ENCODE measurements around the gene SLC7A14.

Gene SLC7A14

DNA sequence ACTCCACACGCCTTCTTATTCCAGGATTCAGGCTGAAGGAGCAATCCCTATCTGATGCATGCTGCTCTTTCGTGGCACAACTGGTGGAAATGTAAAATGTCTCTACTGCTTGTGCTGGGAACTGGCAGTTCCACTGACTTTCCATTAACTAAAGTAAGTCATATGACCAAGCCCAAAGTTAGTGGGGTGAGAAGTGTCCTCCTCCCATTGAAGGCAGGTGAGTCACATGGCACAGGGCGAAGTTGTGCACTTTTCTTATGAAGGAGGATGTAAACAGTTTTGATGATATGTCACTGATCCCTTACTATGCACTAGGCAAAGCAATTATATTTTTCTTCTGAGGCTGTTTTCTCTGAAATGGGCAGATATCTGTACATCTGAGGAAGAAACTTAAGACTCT is 51.6 kb downstream of the SLC7A14 start:
- ATAC-seq: no peak
- no peak for DNase-seq

DNA sequence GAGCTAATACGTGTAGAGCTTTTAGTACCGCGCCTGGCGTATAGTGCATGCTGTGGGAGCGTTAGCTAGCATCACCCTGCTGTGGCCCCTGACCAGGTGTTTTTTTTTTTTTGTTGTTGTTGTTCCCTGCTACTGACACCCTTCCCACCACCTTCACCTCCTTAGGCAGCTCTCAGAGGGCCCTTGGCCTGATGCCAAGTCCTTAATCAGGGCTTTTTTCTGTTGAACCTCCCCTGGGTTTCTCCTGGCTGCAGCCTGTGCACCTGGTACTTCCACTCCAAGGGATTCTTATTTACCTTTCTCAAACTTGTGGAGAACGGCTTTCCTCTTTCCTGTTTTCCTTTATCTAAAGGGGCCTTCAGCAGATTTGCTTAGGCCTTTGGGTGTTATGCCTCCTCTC is 53.3 kb downstream of the SLC7A14 start:
- no peak for DNase-seq
- no peak for ATAC-seq

DNA sequence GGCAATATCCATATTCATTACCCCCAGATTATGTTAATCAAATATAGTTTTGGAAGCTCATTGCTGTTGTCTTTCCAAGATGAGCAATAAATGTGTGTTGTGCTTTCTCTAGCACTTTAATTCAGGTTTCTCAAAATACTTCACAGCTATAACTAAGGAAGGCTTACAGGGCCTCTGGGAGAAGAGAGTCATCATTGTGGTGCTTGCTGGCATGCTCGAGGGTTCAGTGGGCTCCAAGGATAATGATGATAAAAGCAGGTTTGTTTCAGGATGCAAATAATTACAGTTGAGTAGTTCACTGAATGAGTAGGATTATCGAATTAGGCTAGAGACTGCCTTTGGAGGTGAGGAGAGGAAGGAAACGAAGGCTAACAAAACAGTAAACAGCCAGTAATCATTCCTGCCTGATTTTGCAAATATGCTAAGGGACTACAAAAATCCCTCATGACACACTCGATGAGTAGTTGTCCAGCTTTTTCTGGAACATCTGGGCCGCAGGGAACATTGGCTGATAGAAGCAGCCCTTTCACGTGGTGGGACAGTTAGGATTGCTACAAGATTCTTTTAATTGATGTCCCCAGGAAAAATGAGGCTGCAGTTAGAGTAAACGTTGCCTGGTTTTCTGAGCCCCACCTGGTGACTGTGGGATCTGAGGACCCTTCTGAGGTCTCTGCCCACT is 54.1 kb downstream of the SLC7A14 start:
- ATAC-seq: no peak
- no peak for DNase-seq

DNA sequence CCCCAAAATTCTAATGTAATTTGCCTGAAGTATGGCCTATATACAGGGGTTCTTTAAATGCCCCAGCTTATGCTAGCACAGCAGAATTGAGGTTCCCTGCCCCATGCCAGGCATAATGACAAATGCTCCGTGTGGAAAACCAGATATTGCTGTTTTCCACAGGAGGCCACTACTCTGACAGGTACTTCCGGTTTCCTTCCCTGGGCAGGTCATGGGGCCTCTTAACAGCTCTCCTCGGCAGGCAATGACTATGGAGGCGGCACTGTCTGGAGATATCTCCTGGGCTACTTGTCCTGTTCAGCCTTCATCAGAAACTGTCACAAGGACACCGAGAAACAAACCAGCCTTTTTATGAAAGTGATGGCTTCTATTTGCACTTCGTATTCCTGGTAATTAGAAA is 54.8 kb downstream of the SLC7A14 start:
- DNase-seq: no peak
- ATAC-seq: no peak

DNA sequence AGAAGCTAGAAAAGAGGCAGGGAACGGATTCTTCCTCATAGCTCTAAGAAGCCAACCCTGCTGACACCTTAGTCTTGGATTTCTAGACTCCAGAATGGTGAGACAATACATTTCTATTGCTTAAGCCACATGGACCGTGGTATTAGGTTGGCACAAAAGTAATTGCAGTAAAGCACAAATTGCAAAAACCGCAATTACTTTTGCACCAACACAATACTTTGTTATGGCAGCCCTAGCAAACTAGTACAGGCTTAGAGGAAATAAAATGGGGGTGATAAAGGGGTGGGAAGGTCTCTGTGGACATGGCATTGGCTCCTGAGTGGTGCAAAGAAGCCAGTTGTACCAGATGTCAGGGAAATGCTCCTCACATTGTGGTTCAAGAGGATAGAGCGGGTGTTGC is 56.0 kb downstream of the SLC7A14 start:
- DNase-seq (no peak), ATAC-seq (no peak)

DNA sequence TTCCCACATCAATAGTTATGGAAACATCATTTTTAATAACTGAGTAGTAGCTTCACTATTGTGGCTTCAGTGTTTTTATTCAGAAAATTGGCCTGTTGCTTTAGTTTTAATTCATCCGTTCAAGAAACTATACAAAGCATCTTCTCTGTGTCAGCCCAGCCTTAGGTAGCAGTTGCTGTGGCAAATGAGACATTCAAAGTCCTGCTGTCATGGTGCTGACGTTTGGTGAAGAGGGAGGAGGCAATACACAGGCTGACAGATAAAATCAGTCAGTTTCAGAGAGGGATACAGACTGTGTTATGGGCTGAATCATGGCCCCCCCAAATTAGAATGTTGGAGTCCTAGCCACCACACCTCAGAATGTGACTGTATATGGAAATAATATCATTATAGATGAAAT is 56.5 kb downstream of the SLC7A14 start:
- ATAC-seq (no peak), DNase-seq (no peak)

DNA sequence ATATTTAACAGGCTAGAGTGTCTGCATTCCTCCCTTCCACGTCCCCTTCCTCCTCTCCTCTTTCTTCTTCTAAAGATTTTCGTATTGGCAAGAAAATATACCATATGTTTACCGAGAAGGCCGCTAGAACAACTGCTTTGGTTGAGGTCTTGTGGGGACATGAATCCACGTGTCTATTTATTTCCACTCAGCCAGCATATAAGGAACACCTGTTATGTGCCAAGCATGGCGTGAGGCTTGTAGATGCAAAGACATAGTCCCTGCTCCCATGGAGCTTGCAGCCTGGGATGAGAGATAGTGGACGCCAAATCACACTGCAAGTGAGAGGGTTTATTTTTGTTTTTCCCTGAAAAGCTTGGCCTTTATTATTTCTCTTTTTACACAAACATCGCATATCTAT is 57.1 kb downstream of the SLC7A14 start:
- ATAC-seq: no peak
- DNase-seq: no peak

DNA sequence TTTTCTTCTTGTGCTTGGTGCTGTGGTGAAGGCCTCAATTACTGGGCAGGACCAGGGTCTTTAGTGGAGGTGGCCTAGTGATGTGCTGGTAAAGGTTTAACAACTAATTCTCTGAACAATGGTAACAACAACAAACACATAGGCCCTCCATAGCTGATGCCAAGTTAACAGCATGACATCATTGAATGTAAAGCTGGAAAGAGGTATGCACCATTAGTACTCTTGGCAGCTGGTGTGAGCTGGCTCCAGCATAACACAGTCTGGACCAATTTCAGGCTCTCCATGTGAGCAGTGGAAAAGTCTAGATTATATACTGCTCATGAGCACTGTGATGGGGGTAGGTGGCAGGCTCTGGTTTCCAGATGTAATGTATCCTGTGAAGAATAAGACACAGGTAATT is 61.8 kb downstream of the SLC7A14 start:
- DNase-seq (no peak), ATAC-seq (no peak)

DNA sequence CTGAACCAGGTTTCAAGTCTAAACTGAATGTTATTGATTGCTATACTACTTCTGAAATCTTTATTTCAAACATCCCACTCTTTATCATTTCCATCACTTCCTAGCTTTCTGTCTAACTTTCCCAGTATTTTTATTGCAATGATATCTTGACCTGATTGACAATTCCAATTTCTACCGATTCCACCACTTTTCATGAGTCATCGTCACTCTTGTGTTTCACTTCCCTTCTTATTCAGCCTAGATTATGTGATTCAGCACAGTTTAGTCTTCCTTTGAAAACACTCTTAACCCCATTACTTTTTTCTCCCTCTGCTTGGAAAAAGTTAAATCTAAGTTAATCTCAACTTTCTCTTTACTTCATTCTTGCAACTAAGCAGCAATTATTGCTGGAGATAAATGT is 62.6 kb downstream of the SLC7A14 start:
- ATAC-seq: no peak

DNA sequence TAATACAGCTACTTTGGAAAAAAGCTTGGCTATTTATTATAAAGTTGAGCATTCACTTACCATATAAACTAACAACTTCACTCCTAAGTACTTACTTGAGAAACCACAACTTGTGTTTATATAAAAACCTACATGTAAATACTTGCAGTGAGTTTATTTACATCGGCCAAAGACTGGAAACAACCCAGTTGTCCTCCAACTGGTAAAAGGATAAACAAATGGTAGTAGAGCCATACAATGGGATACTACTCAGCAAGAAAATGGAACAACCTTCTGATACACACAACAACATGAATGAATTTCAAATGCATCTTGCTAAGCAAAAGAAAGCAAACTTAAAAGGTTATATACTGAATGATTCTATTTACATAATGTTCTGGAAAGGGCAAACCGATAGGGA is 63.7 kb downstream of the SLC7A14 start:
- ATAC-seq (no peak), DNase-seq (no peak)

More for the DNA sequence above, 62.6 kb downstream of the SLC7A14 start:
- DNase-seq: no peak

DNA sequence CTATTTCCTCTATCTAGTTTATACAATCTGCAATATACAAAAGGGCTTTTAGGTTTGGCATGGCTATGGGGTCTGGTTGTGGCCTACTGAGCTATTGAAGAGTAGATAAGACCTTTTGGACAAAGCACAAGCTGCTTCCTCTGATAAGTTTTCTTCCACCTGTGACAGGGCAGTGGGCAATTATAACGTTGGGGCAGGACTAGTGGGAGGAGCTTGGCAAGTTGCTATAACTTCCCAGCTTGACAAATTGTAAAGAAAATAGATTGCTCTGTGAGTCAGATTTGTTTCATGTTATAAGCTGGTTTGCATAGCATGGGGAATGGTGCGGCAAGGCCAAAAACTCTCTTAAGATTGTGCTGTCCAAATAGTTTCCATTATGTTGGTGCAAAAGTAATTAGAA is 64.9 kb downstream of the SLC7A14 start:
- ATAC-seq (no peak), DNase-seq (no peak)

DNA sequence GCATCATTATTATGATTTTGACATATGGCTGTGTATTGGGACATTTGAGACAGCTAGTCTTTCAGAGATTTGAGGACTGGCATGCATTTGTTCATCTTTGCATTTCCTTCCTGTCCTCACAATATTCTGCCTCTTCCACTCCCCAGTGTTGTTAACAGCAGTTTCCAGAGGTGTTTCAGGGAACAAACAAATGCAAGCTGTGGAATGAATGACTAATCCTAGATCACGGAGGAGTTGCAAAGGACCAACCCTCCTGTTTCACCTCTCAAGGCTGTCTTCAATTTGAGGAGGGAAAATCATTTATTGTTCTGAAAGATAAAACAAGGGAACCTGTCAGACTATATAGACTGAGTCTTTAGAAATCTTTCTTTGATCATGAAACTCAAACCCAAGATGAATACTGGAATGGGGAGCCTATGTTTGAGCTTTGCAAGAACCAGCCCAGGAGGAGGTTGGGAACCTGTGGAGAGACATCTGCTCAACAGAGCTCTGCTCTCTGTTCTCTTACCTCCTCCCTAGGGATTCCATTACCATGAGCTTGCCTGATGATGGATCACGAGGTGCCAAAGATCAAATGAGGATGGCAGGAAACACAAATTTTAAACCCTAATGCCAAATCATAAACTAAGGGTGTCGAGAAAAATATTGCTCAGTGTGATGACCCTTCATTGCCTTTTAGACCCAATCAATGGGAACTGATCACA is 68.5 kb downstream of the SLC7A14 start:
- ATAC-seq (no peak), DNase-seq (no peak)

DNA sequence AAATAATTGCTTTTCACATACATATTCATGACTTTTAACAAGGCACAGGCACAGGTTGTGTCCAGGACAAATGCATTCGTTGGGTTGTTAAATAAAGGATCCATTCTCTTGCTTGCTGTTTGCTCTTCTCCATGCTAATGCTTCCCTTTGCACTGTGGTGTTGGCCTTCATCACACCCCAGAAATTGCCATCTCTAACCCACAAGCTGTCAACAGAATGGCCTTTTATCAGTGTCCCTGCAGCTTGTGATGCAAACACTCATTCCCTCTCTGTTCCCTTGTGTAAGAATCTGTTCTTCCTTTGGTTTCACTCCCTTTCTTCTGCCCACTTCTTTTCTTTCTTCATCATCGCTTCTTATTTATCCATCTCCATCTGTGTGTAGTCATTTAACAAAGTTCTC is 72.2 kb downstream of the SLC7A14 start:
- DNase-seq (no peak), ATAC-seq (no peak)

DNA sequence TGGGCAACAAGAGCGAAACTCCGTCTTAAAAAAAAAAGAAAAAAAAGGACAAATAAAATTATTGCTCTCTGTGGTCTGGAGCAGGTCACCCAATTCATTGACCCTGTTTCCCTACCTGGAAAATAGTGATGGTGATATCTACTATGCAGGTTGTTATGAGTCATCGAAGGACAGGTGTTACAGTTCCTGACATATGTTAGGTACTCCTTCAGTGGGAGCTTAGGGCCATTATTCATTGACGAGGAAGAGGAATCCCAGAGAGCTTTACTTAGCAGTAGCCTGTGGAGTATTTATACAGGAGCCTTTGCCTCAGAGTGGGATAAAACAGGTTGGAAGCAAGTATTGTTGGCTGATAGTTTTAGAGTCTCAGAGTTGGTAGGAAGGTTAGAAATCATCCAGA is 74.5 kb downstream of the SLC7A14 start:
- ATAC-seq: no peak

DNA sequence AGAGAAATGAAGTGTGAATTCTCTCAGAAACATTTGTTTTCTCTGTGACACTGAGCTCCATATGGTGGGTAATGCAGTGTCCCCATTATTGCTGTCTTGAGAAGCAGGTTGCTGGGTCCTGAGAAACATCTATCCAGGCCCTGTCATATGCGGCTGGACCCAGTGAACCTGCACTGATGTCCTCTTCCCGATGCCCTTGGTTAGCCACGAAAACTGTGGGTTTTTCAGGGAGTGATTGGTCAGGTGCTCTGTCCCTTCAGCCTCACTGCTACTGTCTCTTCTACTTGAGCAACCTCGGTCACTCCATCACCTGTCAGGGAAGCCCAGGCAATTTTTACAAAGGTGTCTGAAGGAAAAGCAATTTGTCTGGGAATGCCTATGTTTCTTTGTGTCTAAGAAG is 77.0 kb downstream of the SLC7A14 start:
- DNase-seq: no peak
- no peak for ATAC-seq

More for the DNA sequence above, 74.5 kb downstream of the SLC7A14 start:
- no peak for DNase-seq

DNA sequence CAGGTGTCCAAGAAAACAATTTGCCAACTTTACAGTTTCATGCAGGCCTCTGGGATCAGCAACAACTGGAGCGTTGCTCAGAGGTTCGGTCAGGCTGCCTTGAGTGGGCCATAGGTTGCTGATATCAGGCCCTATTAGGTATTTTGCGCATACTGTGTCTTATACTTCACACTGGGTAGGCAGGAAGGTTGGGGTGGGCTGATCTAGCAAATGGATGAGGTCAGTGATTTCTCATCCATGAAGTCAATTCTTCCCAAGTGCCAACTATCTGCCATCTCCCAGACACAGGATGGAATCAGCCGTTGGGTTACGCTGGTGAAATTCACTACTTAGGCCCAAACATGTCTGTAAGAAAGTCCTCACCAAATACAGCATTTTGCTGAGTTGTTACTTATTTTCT is 77.6 kb downstream of the SLC7A14 start:
- DNase-seq: no peak
- ATAC-seq: no peak

DNA sequence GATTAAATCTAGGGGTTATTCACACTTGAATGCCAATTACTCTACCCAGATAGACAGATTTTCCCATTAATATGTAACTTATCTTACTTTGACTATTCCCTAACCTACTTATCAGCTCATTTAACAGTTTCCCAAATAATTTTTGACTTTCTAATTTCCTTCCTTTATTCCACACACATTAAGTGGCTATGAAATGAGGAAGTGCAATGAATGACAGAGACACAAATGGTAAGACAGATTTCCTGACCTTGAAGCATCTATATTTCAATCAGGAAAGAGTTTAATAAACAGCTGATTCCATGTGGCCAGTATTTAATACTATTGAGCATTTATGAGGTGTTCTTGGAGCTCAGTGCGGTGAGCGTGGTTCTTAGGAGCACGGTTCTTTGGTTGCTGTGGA is 78.8 kb downstream of the SLC7A14 start:
- DNase-seq (no peak), ATAC-seq (no peak)

DNA sequence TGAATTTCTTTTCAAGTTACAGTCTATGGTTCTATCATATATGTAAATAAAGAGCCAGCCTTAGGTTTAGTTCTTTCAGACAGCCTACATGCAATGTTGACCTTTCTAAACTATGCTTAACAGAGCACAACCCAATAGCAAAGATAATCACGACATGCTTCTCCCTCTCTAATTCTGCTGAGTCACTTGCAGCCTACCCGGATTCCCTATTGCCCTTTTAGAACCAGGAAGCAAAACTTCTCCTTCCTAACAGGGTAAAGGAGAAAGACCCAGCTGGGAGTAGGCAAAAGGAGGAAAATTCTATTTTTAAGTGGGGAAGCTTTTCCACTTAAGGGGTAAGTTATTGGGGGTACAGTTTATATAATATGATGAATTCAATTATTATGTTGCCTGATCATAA is 79.3 kb downstream of the SLC7A14 start:
- no peak for DNase-seq

DNA sequence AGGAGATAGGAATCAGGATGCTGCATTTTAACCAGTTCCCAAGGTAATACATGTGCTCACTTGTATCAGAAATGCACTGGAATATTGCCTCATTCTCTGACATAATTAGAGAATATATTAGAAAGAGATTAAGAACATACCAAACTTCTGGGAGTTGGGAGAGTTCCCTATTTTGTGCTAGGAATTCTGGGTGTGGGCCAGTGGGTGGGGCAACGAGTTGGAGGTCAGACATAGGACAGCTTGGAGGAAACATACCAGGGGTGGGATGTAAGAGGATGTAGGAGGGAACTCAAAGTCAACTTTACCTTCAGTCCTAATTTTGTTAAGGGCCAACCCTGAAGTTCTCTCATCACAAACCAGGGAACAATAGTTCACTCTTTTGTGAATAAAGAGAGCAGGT is 83.6 kb downstream of the SLC7A14 start:
- no peak for ATAC-seq

More for the DNA sequence above, 79.3 kb downstream of the SLC7A14 start:
- no peak for ATAC-seq

DNA sequence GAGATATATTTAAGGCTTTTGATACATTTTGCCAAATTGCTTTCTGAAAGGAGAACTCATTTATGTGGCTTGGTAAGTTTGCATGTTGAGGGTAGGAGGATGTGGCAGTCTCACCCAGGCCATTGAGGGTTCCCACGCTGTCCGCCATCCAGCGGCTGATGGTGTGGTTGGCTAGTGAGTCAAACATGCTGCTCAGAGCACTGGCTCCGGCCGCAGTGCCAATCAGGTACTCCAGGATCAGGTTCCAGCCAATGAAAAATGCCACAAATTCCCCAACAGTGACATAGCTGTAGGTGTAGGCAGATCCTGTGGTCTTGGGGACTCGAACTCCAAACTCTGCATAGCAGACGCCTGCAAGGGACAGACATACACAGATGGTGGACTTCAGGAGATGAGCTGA is 84.9 kb downstream of the SLC7A14 start:
- ATAC-seq: no peak

More for the DNA sequence above, 83.6 kb downstream of the SLC7A14 start:
- DNase-seq: no peak

DNA sequence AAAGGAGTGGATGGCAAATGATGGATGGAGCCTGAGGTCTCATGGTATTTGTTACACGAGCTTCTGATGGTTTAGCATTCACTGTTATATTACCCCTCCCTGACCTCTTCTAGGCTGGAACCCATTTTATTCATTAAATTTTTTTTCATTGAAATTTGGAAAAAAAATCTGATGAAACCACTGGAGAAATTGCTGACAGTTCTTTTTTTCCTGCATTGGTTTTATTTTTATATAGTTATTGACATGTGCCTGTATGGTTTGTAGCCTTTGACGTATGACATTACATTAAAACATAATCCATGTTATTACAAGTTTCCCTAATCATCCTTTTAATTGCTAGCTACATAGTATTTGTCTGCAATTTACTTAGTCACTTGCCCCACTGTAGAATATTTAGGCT is 85.4 kb downstream of the SLC7A14 start:
- ATAC-seq: no peak
- DNase-seq: no peak

More for the DNA sequence above, 84.9 kb downstream of the SLC7A14 start:
- DNase-seq: no peak

DNA sequence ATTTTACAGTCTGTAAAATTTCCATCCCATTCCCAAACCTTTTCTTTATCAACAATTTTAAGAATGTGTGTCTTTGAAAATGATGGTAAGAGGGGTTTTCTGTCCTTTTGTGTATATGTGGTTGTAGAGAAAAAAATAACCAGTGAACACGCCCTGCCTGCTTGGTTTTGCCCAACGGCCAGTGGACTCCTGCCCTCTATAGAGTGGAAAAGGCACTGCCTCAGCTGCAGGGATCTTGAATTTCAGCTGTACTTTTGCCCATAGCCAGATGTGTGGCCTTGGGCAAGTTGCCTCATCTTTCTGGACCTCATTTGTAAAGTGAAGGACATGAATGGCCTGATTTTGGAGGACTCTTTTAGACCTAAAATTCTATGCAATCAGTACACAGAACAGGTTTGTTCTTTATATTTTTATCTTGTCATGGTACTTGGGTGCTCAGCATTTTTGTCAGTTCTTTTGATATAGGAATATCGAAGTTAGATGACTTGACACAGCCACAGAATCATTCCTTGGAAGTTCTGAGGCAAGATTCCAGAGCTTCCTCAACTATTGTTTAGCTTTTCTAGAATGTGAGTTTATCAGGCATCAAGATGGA is 86.2 kb downstream of the SLC7A14 start:
- DNase-seq: peak; percentile 5

DNA sequence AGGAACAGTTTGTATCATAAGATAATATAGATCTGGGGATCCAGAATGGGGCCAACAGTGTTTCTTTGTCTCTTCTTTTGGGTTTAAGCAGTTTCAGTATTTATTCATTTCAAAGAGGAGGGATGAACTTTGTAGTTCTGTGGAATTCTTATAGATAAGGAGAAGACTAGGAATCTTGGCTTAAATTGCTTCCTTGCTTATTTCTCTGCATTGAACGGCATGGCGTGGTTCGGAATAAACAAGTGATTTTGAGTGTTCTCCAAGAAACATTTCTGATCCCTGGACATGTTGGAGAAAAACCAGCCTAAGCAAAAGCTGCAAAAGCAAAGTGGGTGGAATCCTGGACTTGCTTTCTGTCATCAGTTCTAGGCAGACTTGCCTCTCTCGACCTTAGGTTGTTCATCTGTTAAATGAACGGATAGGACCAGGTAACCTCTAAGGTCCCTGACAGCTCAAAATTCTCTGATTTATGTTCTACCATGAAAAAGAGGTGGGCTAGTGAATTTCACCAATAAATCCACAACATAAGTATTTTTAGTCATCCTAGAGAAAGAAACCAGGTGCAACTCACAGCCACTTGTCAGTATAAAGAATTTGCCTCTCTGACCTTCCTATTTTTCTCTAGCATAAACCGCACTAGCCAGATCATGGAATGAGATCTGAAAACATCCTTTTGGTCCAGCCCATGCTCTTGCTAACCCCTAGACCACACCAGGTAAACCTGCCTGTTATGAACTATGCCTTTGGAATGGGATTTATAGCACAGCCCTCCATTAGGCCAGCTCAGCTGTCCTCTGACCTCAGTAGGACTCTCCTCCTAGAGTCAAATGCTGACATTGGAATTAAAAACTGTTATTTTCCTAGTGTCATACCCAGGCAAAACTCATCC is 88.4 kb downstream of the SLC7A14 start:
- no peak for ATAC-seq
- no peak for DNase-seq

More for the DNA sequence above, 86.2 kb downstream of the SLC7A14 start:
- ATAC-seq: no peak

All from stimulated activated naive CD8-positive, alpha-beta T cell treated with anti-CD3 and anti-CD28 coated beads, Interleukin-15, Interleukin-2, amounts not matched to agents 100 U/mL and 50 U/mL, for 24 hours (primary cell).